Karpas-422 (cell line): Measurements from ENCODE around the gene POU2F3. TPM values are rescaled to one million over a fixed set of nuclear protein-coding genes. Genes with fewer than 3 reads are reported as not detected.
A peak's percentile ranks its signal among the peaks of the same experiment; 100 is the strongest.

Source experiments
- DNase-seq: peaks from one replicate; pipeline ENCODE4 v3.0.0-alpha.2; 2015
- H2AFZ ChIP-seq: fragments of 200-600 bp; sonication (generic); 2 replicates; pipeline ENCODE4 v1.6.1; 2014; ENCODE audit warnings: antibody characterized with exemption, low read length, mixed read lengths
- H3K27ac ChIP-seq: fragments of 200-600 bp; sonication (generic); 2 replicates; pipeline ENCODE4 v1.5.1; 2014; ENCODE audit warnings: mild to moderate bottlenecking, low read length, moderate library complexity
- H3K27me3 ChIP-seq: fragments of 200-600 bp; sonication (generic); 2 replicates; pipeline ENCODE4 v1.6.1; 2014; ENCODE audit warnings: low read length, mixed read lengths
- H3K36me3 ChIP-seq: fragments of 200-600 bp; sonication (generic); 2 replicates; pipeline ENCODE4 v1.6.1; 2014; ENCODE audit warnings: low read length, mixed read lengths; ENCODE audit not compliant: insufficient read depth
- H3K4me1 ChIP-seq: fragments of 200-600 bp; sonication (generic); 2 replicates; pipeline ENCODE4 v1.6.1; 2014; ENCODE audit warnings: mild to moderate bottlenecking, low read length, mixed read lengths
- H3K4me2 ChIP-seq: fragments of 200-600 bp; sonication (generic); 2 replicates; pipeline ENCODE4 v1.6.1; 2014; ENCODE audit warnings: low read length, low read depth, mild to moderate bottlenecking; ENCODE audit not compliant: poor library complexity, severe bottlenecking
- H3K4me3 ChIP-seq: fragments of 200-600 bp; sonication (generic); 2 replicates; pipeline ENCODE4 v1.5.1; 2014; ENCODE audit warnings: mild to moderate bottlenecking, antibody characterized with exemption, low read length, mixed read lengths
- H3K79me2 ChIP-seq: fragments of 200-600 bp; sonication (generic); 2 replicates; pipeline ENCODE4 v1.6.1; 2014; ENCODE audit warnings: mild to moderate bottlenecking, low read length, mixed read lengths
- H3K9ac ChIP-seq: fragments of 200-600 bp; sonication (generic); 2 replicates; pipeline ENCODE4 v1.6.0; 2014; ENCODE audit warnings: low read length
- H3K9me2 ChIP-seq: fragments of 200-600 bp; sonication (generic), shearing (Covaris generic); replicated peaks from 2 replicates; pipeline ENCODE4 v1.6.0; 2014; ENCODE audit warnings: mild to moderate bottlenecking, low read length, moderate library complexity; ENCODE audit not compliant: insufficient read depth
- H3K9me3 ChIP-seq: fragments of 300-700, 200-600 bp; sonication (generic); 2 replicates; pipeline ENCODE4 v1.6.1; 2014; ENCODE audit warnings: low read length, mixed read lengths
- H4K20me1 ChIP-seq: fragments of 200-600 bp; sonication (generic); 2 replicates; pipeline ENCODE4 v1.6.1; 2014; ENCODE audit warnings: mild to moderate bottlenecking, antibody characterized with exemption, low read length, low read depth; ENCODE audit not compliant: insufficient read depth
- total RNA-seq: library from RNA; depleted of rRNA; stranded (reverse); fragments of >200 nt; shearing (Covaris generic); gene quantifications from 2 replicates; pipeline ENCODE4 v1.2.3, GENCODE V29; 2014; ENCODE audit warnings: low replicate concordance

Gene POU2F3
- total RNA-seq, 1 experiment from 2014 or later, result not detected

DNA sequence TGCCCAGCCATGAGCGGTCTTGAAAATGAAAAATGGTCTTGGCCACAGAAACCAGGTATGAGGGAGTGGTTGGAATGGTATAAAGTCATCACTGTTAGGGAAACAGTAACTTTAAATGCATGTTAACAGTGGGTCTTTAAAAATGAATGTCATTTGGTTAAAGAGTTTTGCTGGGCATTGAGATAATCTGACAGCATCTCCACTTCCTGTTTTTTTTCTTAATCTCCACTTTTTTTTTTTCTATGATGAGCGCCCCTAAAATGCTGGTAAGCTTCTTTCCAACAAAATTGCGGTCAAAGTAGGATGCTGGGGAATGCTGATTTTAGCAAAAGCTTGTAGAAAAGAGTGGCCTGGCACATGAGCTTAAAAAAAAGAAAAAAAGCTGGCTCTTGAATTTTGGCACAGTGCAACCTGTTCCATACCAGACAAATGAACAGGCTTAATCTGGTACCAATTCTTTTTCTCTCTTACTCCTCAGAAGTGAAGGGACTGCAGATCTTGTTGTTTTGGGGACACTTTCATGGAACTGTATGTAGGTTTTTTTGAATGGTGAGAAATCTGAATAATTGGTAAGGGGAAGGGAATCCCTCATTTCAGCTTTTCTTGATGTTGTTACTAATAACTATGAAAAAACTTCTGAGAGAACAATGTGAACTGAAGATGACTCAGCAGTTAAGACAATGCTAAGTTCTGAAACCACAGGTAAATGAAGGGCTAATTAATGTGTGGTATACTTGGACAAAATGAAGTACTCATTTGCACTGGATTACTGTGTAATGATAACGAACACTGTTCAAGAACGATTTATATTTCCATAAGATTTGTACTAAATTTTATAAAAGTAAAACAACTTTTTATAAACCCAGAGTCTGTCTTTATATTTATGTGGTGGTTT is 93.1 kb downstream of the POU2F3 start:
- Histone ChIP-seq H4K20me1 (peaks cover 9% of the 10 kb centered on the region; the same call in 1 of the 2 replicates), H3K9me3 (no peaks in the 10 kb centered on the region), H3K27me3 (no peaks in the 10 kb centered on the region), H3K36me3 (no peaks in the 10 kb centered on the region), H3K9ac (peak overlapping the region; percentile 17; the same call in 1 of the 2 replicates), H3K4me3 (peak overlapping the region; percentile 25; the same call in 1 of the 2 replicates), H2AFZ (peak overlapping the region; percentile 50; the same call in 1 of the 2 replicates), H3K27ac (peak overlapping the region; percentile 89), H3K79me2 (peaks cover 13% of the 10 kb centered on the region), H3K4me1 (peaks cover 35% of the 10 kb centered on the region), H3K9me2 (no peaks in the 10 kb centered on the region), H3K4me2 (peak overlapping the region; percentile 63)
- no peak for DNase-seq

- Histone ChIP-seq H3K4me3 (0 out of 2 replicates have a peak overlapping the region, but pooled peaks have one; percentile 25), H3K27me3 (no peaks in the 10 kb centered on the region), H3K79me2 (peaks cover 17% of the 10 kb centered on the region), H3K27ac (peak overlapping the region; percentile 89), H3K9me2 (no peaks in the 10 kb centered on the region), H2AFZ (no peak overlapping the region), H3K9ac (no peak overlapping the region), H3K4me2 (peak overlapping the region; percentile 63), H3K4me1 (peaks cover 38% of the 10 kb centered on the region), H4K20me1 (peaks cover 13% of the 10 kb centered on the region; the same call in 1 of the 2 replicates), H3K9me3 (no peaks in the 10 kb centered on the region), H3K36me3 (no peaks in the 10 kb centered on the region)
- no peak for DNase-seq
Measured at GRCh38 chr11:120333801-120334200, 93.9 kb downstream of the POU2F3 start.

- no peaks in the 10 kb centered on the region for H3K36me3 ChIP-seq
- H3K9me3 ChIP-seq, result no peaks in the 10 kb centered on the region
- no peaks in the 10 kb centered on the region for H3K9me2 ChIP-seq
- no peak overlapping the region for H3K9ac ChIP-seq
- peak overlapping the region; percentile 89 for H3K27ac ChIP-seq
- no peak overlapping the region for H2AFZ ChIP-seq
- no peak for DNase-seq
- no peak overlapping the region for H3K4me2 ChIP-seq
- peaks cover 15% of the 10 kb centered on the region; the same call in 1 of the 2 replicates for H4K20me1 ChIP-seq
- H3K4me3 ChIP-seq, result no peak overlapping the region
- H3K4me1 ChIP-seq, result peaks cover 38% of the 10 kb centered on the region
- H3K27me3 ChIP-seq, result no peaks in the 10 kb centered on the region
- H3K79me2 ChIP-seq, result peaks cover 17% of the 10 kb centered on the region
Measured at GRCh38 chr11:120334332-120334731, 94.4 kb downstream of the POU2F3 start.

DNA sequence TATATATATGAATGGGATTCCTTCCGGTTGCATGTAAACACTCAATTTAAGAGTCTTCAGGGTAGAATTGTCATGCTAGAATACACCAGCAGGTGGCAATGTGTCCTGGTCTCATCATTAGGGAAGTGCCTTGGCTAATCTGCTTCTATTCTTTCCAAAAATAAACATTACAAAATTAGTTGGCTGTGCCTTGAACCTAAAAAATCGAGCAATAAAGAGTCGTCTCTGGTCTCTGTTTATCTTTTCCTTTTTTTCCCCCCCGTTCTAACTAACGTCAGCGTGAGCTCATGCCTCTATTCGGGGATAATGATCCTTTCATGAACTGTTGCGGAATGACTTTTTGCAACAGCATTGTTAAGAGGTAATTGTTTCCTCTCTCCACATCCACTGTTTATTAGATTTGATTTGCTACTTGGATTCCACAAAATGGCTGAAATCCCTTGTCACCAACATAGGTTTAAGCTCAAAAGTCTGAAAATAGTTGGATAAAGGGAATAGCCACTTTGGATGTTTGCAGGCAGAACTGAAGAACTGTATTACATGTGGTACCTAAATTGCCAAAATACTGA is 95.0 kb downstream of the POU2F3 start:
- peak overlapping the region; percentile 73 for H3K27ac ChIP-seq
- DNase-seq, result peak; percentile 85

GRCh38 chr11:120335556-120335907 is 95.6 kb downstream of the POU2F3 start:
- peak; percentile 66 for DNase-seq
- peak overlapping the region; percentile 73 for H3K27ac ChIP-seq

More for the DNA sequence above, 95.0 kb downstream of the POU2F3 start:
- Histone ChIP-seq H3K4me1 (peaks cover 38% of the 10 kb centered on the region), H3K79me2 (peaks cover 21% of the 10 kb centered on the region), H3K4me2 (peak overlapping the region; percentile 72), H3K9me2 (no peaks in the 10 kb centered on the region), H3K36me3 (no peaks in the 10 kb centered on the region), H3K9ac (peak overlapping the region; percentile 79), H3K9me3 (no peaks in the 10 kb centered on the region), H3K27me3 (no peaks in the 10 kb centered on the region), H2AFZ (peak overlapping the region; percentile 17; the same call in 1 of the 2 replicates), H4K20me1 (peaks cover 21% of the 10 kb centered on the region), H3K4me3 (peak overlapping the region; percentile 83)

GRCh38 chr11:120335908-120336640 is 96.1 kb downstream of the POU2F3 start, which contains the start of gene ARHGEF12:
Gene ARHGEF12, plus strand, starts transcription at chr11:120336413. Its CDS starts 831 bp downstream, at chr11:120337244.
- Histone ChIP-seq H3K27ac (peak within 1 kb of the TSS; percentile 73), H3K4me1 (peaks cover 38% of the 10 kb centered on the region), H3K9me2 (no peaks in the 10 kb centered on the region), H3K4me3 (peak within 1 kb of the TSS; percentile 83), H3K36me3 (no peaks in the 10 kb centered on the region), H3K4me2 (peak within 1 kb of the TSS; percentile 86), H3K9me3 (no peaks in the 10 kb centered on the region), H3K9ac (peak within 1 kb of the TSS; percentile 79), H3K79me2 (peaks cover 29% of the 10 kb centered on the region), H2AFZ (peak within 1 kb of the TSS; percentile 17), H3K27me3 (no peaks in the 10 kb centered on the region), H4K20me1 (peaks cover 24% of the 10 kb centered on the region)
- peak; percentile 93 for DNase-seq

More at GRCh38 chr11:120335556-120335907, 95.6 kb downstream of the POU2F3 start:
- no peaks in the 10 kb centered on the region for H3K9me2 ChIP-seq
- no peaks in the 10 kb centered on the region for H3K9me3 ChIP-seq
- no peaks in the 10 kb centered on the region for H3K27me3 ChIP-seq
- peaks cover 24% of the 10 kb centered on the region for H4K20me1 ChIP-seq
- peaks cover 38% of the 10 kb centered on the region for H3K4me1 ChIP-seq
- peak overlapping the region; percentile 79 for H3K9ac ChIP-seq
- peak overlapping the region; percentile 72 for H3K4me2 ChIP-seq
- peak overlapping the region; percentile 83 for H3K4me3 ChIP-seq
- peaks cover 26% of the 10 kb centered on the region for H3K79me2 ChIP-seq
- H2AFZ ChIP-seq, result peak overlapping the region; percentile 17
- H3K36me3 ChIP-seq, result no peaks in the 10 kb centered on the region

- Histone ChIP-seq H3K4me3 (peak overlapping the region; percentile 83), H2AFZ (no peak overlapping the region), H3K4me2 (peak overlapping the region; percentile 86), H3K79me2 (peaks cover 30% of the 10 kb centered on the region), H4K20me1 (peaks cover 24% of the 10 kb centered on the region), H3K27me3 (no peaks in the 10 kb centered on the region), H3K9me2 (no peaks in the 10 kb centered on the region), H3K27ac (peak overlapping the region; percentile 60), H3K9me3 (no peaks in the 10 kb centered on the region), H3K36me3 (no peaks in the 10 kb centered on the region), H3K4me1 (peaks cover 38% of the 10 kb centered on the region), H3K9ac (peak overlapping the region; percentile 79)
- DNase-seq, result peak; percentile 55
Measured at GRCh38 chr11:120336641-120337354, 96.9 kb downstream of the POU2F3 start.
